HepG2 (cell line): ENCODE measurements around the gene ADAT3. TPM values are rescaled to one million over a fixed set of nuclear protein-coding genes. Genes with fewer than 3 reads are reported as not detected.

Experiments used
- CENPX ChIP-seq: sonication (generic); formaldehyde crosslinking; IDR thresholded peaks from 2 replicates; pipeline ENCODE4 v1.9.0; 2021; ENCODE audit warnings: mild to moderate bottlenecking, missing genetic modification reagents, moderate library complexity
- ELF3 ChIP-seq: IDR thresholded peaks from 2 replicates; pipeline ENCODE4 v1.6.1; 2016; ENCODE audit warnings: missing genetic modification reagents, missing compliant biosample characterization
- FOSL2 ChIP-seq: sonication (generic); formaldehyde crosslinking; IDR thresholded peaks from 2 replicates; pipeline ENCODE4 v1.4.0; 2020; ENCODE audit warnings: missing genetic modification reagents
- FOXA3 ChIP-seq: IDR thresholded peaks from 2 replicates; pipeline ENCODE4 v1.6.1; 2016; ENCODE audit warnings: missing genetic modification reagents, missing compliant biosample characterization
- GABPB1 ChIP-seq: IDR thresholded peaks from 2 replicates; pipeline ENCODE4 v1.6.1; 2016; ENCODE audit warnings: mild to moderate bottlenecking, missing genetic modification reagents, moderate library complexity, missing compliant biosample characterization
- GFI1 ChIP-seq: sonication (generic); formaldehyde crosslinking; IDR thresholded peaks from 2 replicates; pipeline ENCODE4 v1.5.0; 2020; ENCODE audit warnings: missing genetic modification reagents, mild to moderate bottlenecking, borderline replicate concordance
- HMG20B ChIP-seq: conservative IDR thresholded peaks from 2 replicates; pipeline ENCODE4 v1.6.1; 2016; ENCODE audit warnings: missing genetic modification reagents, missing compliant biosample characterization
- IRF2 ChIP-seq: IDR thresholded peaks from 2 replicates; pipeline ENCODE4 v1.6.1; 2018; ENCODE audit warnings: missing genetic modification reagents, missing compliant biosample characterization
- MIER2 ChIP-seq: IDR thresholded peaks from 2 replicates; pipeline ENCODE4 v1.6.1; 2016; ENCODE audit warnings: missing biosample characterization, missing genetic modification reagents
- MLLT10 ChIP-seq: sonication (generic); formaldehyde crosslinking; IDR thresholded peaks from 2 replicates; pipeline ENCODE4 v1.4.0; 2020; ENCODE audit warnings: missing genetic modification reagents
- RFXAP ChIP-seq: sonication (generic); formaldehyde crosslinking; IDR thresholded peaks from 2 replicates; pipeline ENCODE4 v1.4.0; 2020; ENCODE audit warnings: missing genetic modification reagents, borderline replicate concordance
- XRCC5 ChIP-seq: fragments of 200-400 bp; formaldehyde crosslinking; optimal IDR thresholded peaks from 2 replicates; pipeline ENCODE3; 2017; ENCODE audit warnings: mild to moderate bottlenecking, low read length
- ZFX ChIP-seq: sonication (generic); formaldehyde crosslinking; IDR thresholded peaks from 2 replicates; pipeline ENCODE4 v1.4.0; 2020; ENCODE audit warnings: mild to moderate bottlenecking, low read depth, missing genetic modification reagents, moderate library complexity
- ZNF180 ChIP-seq: sonication (generic); formaldehyde crosslinking; IDR thresholded peaks from 2 replicates; pipeline ENCODE4 v1.4.0; 2020; ENCODE audit warnings: low read depth, missing genetic modification reagents, borderline replicate concordance
- ZNF605 ChIP-seq: sonication (generic); formaldehyde crosslinking; IDR thresholded peaks from 2 replicates; pipeline ENCODE4 v1.8.0; 2022; ENCODE audit warnings: mild to moderate bottlenecking, missing genetic modification reagents
- ZNF670 ChIP-seq: sonication (generic); formaldehyde crosslinking; IDR thresholded peaks from 2 replicates; pipeline ENCODE4 v1.8.0; 2022; ENCODE audit warnings: mild to moderate bottlenecking, missing genetic modification reagents, borderline replicate concordance
- ZNF747 ChIP-seq: sonication (generic); formaldehyde crosslinking; IDR thresholded peaks from 2 replicates; pipeline ENCODE4 v1.8.1; 2023; ENCODE audit warnings: missing genetic modification reagents, mild to moderate bottlenecking, borderline replicate concordance
- ZSCAN20 ChIP-seq: sonication (generic); formaldehyde crosslinking; IDR thresholded peaks from 2 replicates; pipeline ENCODE4 v1.4.0; 2020; ENCODE audit warnings: missing genetic modification reagents, mild to moderate bottlenecking, borderline replicate concordance
- polyA plus RNA-seq, 8 experiments: library from polyadenylated mRNA; depleted of rRNA in 3 of 8; stranded (reverse) in 7 of 8; unstranded in 1 of 8; fragments of >200 nt; fragmentation: Illumina TruSeq in 4 of 8; extraction: Trizol in 4 of 8; gene quantifications; 2 replicates each; pipeline versions ENCODE4 v1.2.1 to v1.2.3, GENCODE V29; 2011 to 2016; ENCODE audit warnings: low read depth in 4 of 8, missing spikeins in 1 of 8, mixed read lengths in 1 of 8; ENCODE audit not compliant: insufficient read depth in 1 of 8
- total RNA-seq, 5 experiments: library from RNA; depleted of rRNA; stranded (reverse); fragments of >200 nt; fragmentation: Illumina TruSeq; extraction: Trizol; gene quantifications; 2 replicates each; pipeline ENCODE4 v1.2.3, GENCODE V29; 2016; ENCODE audit warnings: low read depth in 1 of 5
- TF ChIP-seq, protein P1 (sequence below): sonication (generic); formaldehyde crosslinking; IDR thresholded peaks from 2 replicates; pipeline ENCODE4 v1.5.0; 2020; ENCODE audit warnings: missing genetic modification reagents
- TF ChIP-seq, protein P2 (sequence below): sonication (generic); formaldehyde crosslinking; IDR thresholded peaks from 2 replicates; pipeline ENCODE4 v1.4.0; 2020; ENCODE audit warnings: missing genetic modification reagents
- TF ChIP-seq, protein P3 (sequence below): fragments of 450-650 bp; IDR thresholded peaks from 2 replicates; pipeline ENCODE4 v1.6.1; 2017; ENCODE audit warnings: mild to moderate bottlenecking
- TF ChIP-seq, protein P4 (sequence below): sonication (generic); formaldehyde crosslinking; IDR thresholded peaks from 2 replicates; pipeline ENCODE4 v1.8.0; 2022; ENCODE audit warnings: low read depth, missing genetic modification reagents
- TF ChIP-seq, protein P5 (sequence below): sonication (generic); formaldehyde crosslinking; conservative IDR thresholded peaks from 2 replicates; pipeline ENCODE4 v1.8.0; 2022; ENCODE audit warnings: missing genetic modification reagents

The ADAT3 gene
- total and polyA plus RNA-seq, 2 of the 13 experiments (the other 11 are each of a cell fraction or from before 2014, with no cell fraction given): 0.95 to 3.5 TPM

GRCh38 chr19:1945899-1946298, 40.7 kb downstream of the ADAT3 start (continued):
- no peak for TF ChIP-seq ZNF180
- TF ChIP-seq MLLT10: no peak
- TF ChIP-seq XRCC5: peak; percentile 60
- TF ChIP-seq ZSCAN20 (CRISPR knock-in tag): no peak
- no peak for TF ChIP-seq RFXAP
- no peak for TF ChIP-seq FOSL2 (CRISPR knock-in tag)
- TF ChIP-seq, protein P1, sequence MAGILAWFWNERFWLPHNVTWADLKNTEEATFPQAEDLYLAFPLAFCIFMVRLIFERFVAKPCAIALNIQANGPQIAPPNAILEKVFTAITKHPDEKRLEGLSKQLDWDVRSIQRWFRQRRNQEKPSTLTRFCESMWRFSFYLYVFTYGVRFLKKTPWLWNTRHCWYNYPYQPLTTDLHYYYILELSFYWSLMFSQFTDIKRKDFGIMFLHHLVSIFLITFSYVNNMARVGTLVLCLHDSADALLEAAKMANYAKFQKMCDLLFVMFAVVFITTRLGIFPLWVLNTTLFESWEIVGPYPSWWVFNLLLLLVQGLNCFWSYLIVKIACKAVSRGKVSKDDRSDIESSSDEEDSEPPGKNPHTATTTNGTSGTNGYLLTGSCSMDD (CRISPR knock-in tag): no peak
- peak; percentile 44; the same call in 1 of the 2 replicates for TF ChIP-seq ZFX (CRISPR knock-in tag)
- TF ChIP-seq IRF2 (CRISPR knock-in tag): 0 out of 2 replicates have a peak, but pooled peaks have one; percentile 21
- TF ChIP-seq, protein P2, sequence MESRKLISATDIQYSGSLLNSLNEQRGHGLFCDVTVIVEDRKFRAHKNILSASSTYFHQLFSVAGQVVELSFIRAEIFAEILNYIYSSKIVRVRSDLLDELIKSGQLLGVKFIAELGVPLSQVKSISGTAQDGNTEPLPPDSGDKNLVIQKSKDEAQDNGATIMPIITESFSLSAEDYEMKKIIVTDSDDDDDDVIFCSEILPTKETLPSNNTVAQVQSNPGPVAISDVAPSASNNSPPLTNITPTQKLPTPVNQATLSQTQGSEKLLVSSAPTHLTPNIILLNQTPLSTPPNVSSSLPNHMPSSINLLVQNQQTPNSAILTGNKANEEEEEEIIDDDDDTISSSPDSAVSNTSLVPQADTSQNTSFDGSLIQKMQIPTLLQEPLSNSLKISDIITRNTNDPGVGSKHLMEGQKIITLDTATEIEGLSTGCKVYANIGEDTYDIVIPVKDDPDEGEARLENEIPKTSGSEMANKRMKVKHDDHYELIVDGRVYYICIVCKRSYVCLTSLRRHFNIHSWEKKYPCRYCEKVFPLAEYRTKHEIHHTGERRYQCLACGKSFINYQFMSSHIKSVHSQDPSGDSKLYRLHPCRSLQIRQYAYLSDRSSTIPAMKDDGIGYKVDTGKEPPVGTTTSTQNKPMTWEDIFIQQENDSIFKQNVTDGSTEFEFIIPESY: peak; percentile 99
- TF ChIP-seq GABPB1 (CRISPR knock-in tag): 0 out of 2 replicates have a peak, but pooled peaks have one; percentile 35
- TF ChIP-seq MIER2 (CRISPR knock-in tag): no peak
- TF ChIP-seq FOXA3 (CRISPR knock-in tag): no peak
- TF ChIP-seq HMG20B: no peak
- TF ChIP-seq, protein P3, sequence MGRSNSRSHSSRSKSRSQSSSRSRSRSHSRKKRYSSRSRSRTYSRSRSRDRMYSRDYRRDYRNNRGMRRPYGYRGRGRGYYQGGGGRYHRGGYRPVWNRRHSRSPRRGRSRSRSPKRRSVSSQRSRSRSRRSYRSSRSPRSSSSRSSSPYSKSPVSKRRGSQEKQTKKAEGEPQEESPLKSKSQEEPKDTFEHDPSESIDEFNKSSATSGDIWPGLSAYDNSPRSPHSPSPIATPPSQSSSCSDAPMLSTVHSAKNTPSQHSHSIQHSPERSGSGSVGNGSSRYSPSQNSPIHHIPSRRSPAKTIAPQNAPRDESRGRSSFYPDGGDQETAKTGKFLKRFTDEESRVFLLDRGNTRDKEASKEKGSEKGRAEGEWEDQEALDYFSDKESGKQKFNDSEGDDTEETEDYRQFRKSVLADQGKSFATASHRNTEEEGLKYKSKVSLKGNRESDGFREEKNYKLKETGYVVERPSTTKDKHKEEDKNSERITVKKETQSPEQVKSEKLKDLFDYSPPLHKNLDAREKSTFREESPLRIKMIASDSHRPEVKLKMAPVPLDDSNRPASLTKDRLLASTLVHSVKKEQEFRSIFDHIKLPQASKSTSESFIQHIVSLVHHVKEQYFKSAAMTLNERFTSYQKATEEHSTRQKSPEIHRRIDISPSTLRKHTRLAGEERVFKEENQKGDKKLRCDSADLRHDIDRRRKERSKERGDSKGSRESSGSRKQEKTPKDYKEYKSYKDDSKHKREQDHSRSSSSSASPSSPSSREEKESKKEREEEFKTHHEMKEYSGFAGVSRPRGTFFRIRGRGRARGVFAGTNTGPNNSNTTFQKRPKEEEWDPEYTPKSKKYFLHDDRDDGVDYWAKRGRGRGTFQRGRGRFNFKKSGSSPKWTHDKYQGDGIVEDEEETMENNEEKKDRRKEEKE: no peak
- no peak for TF ChIP-seq ZNF605 (CRISPR knock-in tag)
- no peak for TF ChIP-seq ZNF747 (CRISPR knock-in tag)
- no peak for TF ChIP-seq CENPX (CRISPR knock-in tag)
- no peak for TF ChIP-seq GFI1 (CRISPR knock-in tag)
- TF ChIP-seq, protein P4, sequence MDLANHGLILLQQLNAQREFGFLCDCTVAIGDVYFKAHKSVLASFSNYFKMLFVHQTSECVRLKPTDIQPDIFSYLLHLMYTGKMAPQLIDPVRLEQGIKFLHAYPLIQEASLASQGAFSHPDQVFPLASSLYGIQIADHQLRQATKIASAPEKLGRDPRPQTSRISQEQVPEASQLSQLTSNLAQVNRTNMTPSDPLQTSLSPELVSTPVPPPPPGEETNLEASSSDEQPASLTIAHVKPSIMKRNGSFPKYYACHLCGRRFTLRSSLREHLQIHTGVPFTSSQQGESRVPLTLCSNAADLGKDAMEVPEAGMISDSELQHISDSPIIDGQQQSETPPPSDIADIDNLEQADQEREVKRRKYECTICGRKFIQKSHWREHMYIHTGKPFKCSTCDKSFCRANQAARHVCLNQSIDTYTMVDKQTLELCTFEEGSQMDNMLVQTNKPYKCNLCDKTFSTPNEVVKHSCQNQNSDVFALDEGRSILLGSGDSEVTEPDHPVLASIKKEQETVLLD (CRISPR knock-in tag): no peak
- TF ChIP-seq ELF3 (CRISPR knock-in tag): no peak
- TF ChIP-seq, protein P5, sequence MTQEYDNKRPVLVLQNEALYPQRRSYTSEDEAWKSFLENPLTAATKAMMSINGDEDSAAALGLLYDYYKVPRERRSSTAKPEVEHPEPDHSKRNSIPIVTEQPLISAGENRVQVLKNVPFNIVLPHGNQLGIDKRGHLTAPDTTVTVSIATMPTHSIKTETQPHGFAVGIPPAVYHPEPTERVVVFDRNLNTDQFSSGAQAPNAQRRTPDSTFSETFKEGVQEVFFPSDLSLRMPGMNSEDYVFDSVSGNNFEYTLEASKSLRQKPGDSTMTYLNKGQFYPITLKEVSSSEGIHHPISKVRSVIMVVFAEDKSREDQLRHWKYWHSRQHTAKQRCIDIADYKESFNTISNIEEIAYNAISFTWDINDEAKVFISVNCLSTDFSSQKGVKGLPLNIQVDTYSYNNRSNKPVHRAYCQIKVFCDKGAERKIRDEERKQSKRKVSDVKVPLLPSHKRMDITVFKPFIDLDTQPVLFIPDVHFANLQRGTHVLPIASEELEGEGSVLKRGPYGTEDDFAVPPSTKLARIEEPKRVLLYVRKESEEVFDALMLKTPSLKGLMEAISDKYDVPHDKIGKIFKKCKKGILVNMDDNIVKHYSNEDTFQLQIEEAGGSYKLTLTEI: no peak
- no peak for TF ChIP-seq ZNF670 (CRISPR knock-in tag)
